Mononuclear cell (primary cell): ENCODE results near the gene DGKI. TPM values are rescaled to one million over a fixed set of nuclear protein-coding genes. Genes with fewer than 3 reads are reported as not detected.

Source experiments
- H3K27me3 ChIP-seq: 2 replicates; pipeline ENCODE4 v1.6.0; 2011; ENCODE audit warnings: low read length, control low read depth; ENCODE audit not compliant: insufficient read depth
- H3K4me1 ChIP-seq: 2 replicates; pipeline ENCODE4 v1.5.1; 2011; ENCODE audit warnings: mild to moderate bottlenecking, low read length, control low read depth; ENCODE audit not compliant: insufficient read depth
- H3K4me3 ChIP-seq: 2 replicates; pipeline ENCODE4 v1.5.1; 2011; ENCODE audit warnings: mild to moderate bottlenecking, low read length, moderate library complexity
- H3K9me3 ChIP-seq: 2 replicates; pipeline ENCODE4 v1.5.1; 2011; ENCODE audit warnings: low read depth, mild to moderate bottlenecking, control low read depth, low read length
- total RNA-seq: library from RNA; depleted of rRNA; stranded (reverse); fragments of >200 nt; gene quantifications from one replicate; pipeline ENCODE4 v1.2.3, GENCODE V29; 2012

Gene DGKI
- total RNA-seq, 1 donor, result 0.21 TPM

- Histone ChIP-seq H3K27me3 (peaks cover 5% of the 10 kb centered on the region), H3K9me3 (no peaks in the 10 kb centered on the region), H3K4me3 (no peak overlapping the region), H3K4me1 (no peaks in the 10 kb centered on the region)
Measured at GRCh38 chr7:137668404-137668803, 178.4 kb downstream of the DGKI start.

GRCh38 chr7:137667633-137668387 is 179.0 kb downstream of the DGKI start:
- no peak overlapping the region for H3K4me3 ChIP-seq
- peaks cover 5% of the 10 kb centered on the region for H3K27me3 ChIP-seq
- no peaks in the 10 kb centered on the region for H3K4me1 ChIP-seq
- no peaks in the 10 kb centered on the region for H3K9me3 ChIP-seq

GRCh38 chr7:137664846-137665245 is 181.9 kb downstream of the DGKI start:
- Histone ChIP-seq H3K27me3 (peaks cover 5% of the 10 kb centered on the region), H3K4me3 (no peak overlapping the region), H3K9me3 (no peaks in the 10 kb centered on the region), H3K4me1 (no peaks in the 10 kb centered on the region)

GRCh38 chr7:137661634-137662033 is 185.1 kb downstream of the DGKI start:
- Histone ChIP-seq H3K4me1 (no peaks in the 10 kb centered on the region), H3K4me3 (no peak overlapping the region), H3K9me3 (no peaks in the 10 kb centered on the region), H3K27me3 (no peaks in the 10 kb centered on the region)

GRCh38 chr7:137658190-137658900 is 188.4 kb downstream of the DGKI start:
- H3K9me3 ChIP-seq, result no peaks in the 10 kb centered on the region
- H3K4me3 ChIP-seq, result no peak overlapping the region
- H3K27me3 ChIP-seq, result no peaks in the 10 kb centered on the region
- H3K4me1 ChIP-seq, result no peaks in the 10 kb centered on the region

- no peaks in the 10 kb centered on the region for H3K9me3 ChIP-seq
- no peaks in the 10 kb centered on the region for H3K27me3 ChIP-seq
- no peaks in the 10 kb centered on the region for H3K4me1 ChIP-seq
- no peak overlapping the region for H3K4me3 ChIP-seq
Measured at GRCh38 chr7:137657476-137658189, 189.1 kb downstream of the DGKI start.

- Histone ChIP-seq H3K27me3 (no peaks in the 10 kb centered on the region), H3K4me1 (no peaks in the 10 kb centered on the region), H3K4me3 (no peak overlapping the region), H3K9me3 (no peaks in the 10 kb centered on the region)
Measured at GRCh38 chr7:137656850-137657232, 189.9 kb downstream of the DGKI start.

GRCh38 chr7:137656227-137656849 is 190.4 kb downstream of the DGKI start:
- Histone ChIP-seq H3K4me1 (no peaks in the 10 kb centered on the region), H3K4me3 (no peak overlapping the region), H3K9me3 (no peaks in the 10 kb centered on the region), H3K27me3 (no peaks in the 10 kb centered on the region)

GRCh38 chr7:137655804-137656203 is 191.0 kb downstream of the DGKI start:
- Histone ChIP-seq H3K9me3 (no peaks in the 10 kb centered on the region), H3K4me3 (no peak overlapping the region), H3K27me3 (no peaks in the 10 kb centered on the region), H3K4me1 (no peaks in the 10 kb centered on the region)

GRCh38 chr7:137652721-137653120 is 194.1 kb downstream of the DGKI start:
- H3K4me3 ChIP-seq, result no peak overlapping the region

GRCh38 chr7:137647905-137648565 is 198.7 kb downstream of the DGKI start:
- H3K4me3 ChIP-seq, result no peak overlapping the region
- H3K27me3 ChIP-seq, result no peaks in the 10 kb centered on the region
- H3K4me1 ChIP-seq, result no peaks in the 10 kb centered on the region
- H3K9me3 ChIP-seq, result no peaks in the 10 kb centered on the region

More at GRCh38 chr7:137652721-137653120, 194.1 kb downstream of the DGKI start:
- no peaks in the 10 kb centered on the region for H3K27me3 ChIP-seq
- H3K4me1 ChIP-seq, result no peaks in the 10 kb centered on the region
- H3K9me3 ChIP-seq, result no peaks in the 10 kb centered on the region

GRCh38 chr7:137642472-137642871 is 204.3 kb downstream of the DGKI start:
- Histone ChIP-seq H3K4me3 (no peak overlapping the region), H3K27me3 (no peaks in the 10 kb centered on the region), H3K4me1 (no peaks in the 10 kb centered on the region), H3K9me3 (no peaks in the 10 kb centered on the region)

- H3K4me1 ChIP-seq, result no peaks in the 10 kb centered on the region
- no peaks in the 10 kb centered on the region for H3K27me3 ChIP-seq
- no peak overlapping the region for H3K4me3 ChIP-seq
- no peaks in the 10 kb centered on the region for H3K9me3 ChIP-seq
Measured at GRCh38 chr7:137642031-137642430, 204.7 kb downstream of the DGKI start.

GRCh38 chr7:137636376-137636775 is 210.4 kb downstream of the DGKI start:
- Histone ChIP-seq H3K4me1 (no peaks in the 10 kb centered on the region), H3K27me3 (no peaks in the 10 kb centered on the region), H3K4me3 (no peak overlapping the region), H3K9me3 (no peaks in the 10 kb centered on the region)
